Measurements from ENCODE around the gene SOX5.

SOX5 gene

DNA sequence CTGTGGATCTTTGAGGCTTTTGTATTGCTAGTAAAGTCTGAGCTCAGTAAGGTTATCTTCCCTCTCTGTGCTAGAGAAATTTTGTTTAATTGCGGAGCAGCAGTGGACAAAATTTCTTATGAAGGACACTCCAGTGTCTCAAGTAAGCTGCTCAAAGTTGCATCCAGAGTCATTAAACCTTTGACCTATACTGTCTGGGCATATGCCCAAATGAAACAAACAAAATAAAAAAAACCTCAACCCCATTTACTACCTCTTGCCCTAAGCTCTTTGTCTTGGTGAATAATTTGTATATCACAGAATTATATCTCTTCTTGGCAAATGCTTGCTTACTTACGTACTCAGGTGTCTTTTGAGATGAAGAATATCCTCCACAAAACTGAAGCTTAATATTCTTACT lies 465.2 kb downstream of the SOX5 start:
- no peak for DNase-seq (ENCODE audit: low read depth)

- DNase-seq (ENCODE audit: low read depth) = no peak
Measured at GRCh38 chr12:23482571-23482970, 466.9 kb downstream of the SOX5 start.
